GM11168 (cell line): ENCODE results near the gene AOPEP.

Experiments
- in situ Hi-C: fragments of 300-500 bp; cut with MboI; formaldehyde crosslinking; loops from one replicate; pipeline ENCODE4 v1.12.0; 2022; ENCODE audit warnings: low sequenced_read_pairs; ENCODE audit not compliant: unreplicated experiment

AOPEP gene

DNA sequence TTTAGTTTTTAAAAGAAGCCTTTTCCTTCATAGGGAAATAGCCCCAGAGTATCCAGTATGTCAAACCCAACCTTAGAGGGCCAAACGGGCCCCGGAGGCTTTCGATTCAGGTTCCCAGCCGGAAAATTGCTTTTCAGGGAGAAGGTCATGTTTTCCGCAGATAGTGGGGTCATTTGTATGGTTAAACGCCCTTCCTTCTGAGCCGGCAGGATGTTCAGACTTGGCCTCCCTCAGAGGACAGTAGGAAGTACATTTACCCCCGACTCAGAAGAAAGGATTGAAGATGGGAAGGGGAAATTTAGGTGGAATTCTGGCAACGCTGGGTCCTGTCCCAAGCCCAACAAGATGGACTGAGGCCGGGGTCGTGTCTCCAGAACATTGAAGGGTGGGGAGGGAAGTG is 195.2 kb downstream of the AOPEP start:
- in situ Hi-C loops, result no loop called here

DNA sequence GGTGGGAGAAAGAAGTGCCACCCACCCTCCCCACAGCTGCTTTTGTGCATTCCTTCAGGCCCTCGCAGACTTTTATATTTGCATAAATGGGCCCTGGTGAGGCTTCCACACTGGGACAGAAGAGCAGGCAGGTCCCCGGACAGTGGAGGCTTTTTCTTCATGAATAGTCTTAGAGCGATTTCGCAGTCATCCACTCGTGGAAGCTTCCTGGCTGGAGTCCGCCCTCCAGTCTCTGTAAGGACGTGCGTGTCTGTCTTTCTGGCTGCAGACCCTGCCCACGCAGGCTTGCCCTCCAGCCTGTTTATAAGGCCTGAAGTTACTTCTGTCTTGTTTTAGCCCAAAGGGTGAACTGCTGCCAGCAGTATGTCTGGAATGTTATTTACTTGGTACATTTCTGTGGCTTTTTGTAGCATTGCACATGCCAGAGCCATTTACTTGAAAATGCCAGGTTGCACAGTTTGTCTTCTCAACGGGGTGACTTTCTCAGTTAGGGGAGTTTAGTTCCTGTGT is 195.7 kb downstream of the AOPEP start:
- in situ Hi-C loops, result no loop called here

DNA sequence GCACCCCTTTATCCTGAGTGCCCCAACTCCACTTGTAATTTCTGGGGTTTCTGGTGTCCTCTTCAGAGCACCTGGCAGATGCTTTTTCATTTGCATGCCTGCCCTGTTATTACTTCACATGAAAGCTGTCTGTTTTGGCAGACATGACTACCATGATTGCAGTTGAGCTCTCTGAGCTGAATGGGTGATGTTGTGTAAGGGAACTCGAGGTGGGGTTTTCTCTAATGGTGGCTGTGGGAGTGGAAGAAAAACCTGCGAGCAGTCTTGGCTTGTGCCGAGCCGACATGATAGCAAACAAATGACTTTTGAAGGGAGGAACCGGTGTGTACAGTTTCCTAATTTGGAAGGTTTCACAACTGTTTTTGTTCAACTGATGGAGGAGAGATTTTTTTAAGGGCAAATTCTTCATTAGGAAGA is 196.2 kb downstream of the AOPEP start:
- in situ Hi-C loops, result no loop called here

DNA sequence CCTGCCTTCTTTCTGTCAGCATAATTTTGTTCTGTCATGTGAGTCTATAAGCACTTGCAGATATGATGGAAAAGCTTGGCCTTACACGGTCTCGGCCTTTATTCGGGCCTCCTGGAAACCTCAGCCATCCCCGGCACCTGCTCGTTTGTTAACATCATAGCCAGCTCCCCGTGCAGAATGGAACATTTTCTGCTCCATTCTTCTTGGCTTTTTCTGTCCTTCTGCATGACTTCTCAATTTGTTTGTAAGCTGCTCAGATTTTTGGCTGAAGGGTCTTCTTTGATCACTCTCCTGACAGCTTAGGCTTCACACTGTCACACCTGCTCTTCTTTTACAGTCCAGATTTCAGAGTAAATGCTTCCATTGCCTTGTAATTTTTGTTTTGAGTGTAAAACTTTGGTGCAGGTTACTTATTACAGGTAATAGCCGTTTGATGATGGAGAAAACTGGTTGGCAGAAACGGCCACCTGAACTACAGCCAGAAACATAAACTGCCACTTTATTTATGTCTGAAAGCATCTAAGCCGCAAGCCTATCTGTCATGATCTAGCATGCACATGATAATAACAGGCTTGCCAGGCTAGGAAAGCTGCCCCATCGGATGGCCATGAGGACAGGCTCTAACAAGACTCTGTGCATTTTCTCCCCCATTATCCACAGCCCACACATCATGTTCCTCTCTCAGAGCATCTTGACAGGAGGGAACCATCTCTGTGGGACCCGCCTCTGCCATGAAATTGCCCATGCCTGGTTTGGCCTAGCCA is 197.0 kb downstream of the AOPEP start:
- in situ Hi-C loops, result no loop called here

DNA sequence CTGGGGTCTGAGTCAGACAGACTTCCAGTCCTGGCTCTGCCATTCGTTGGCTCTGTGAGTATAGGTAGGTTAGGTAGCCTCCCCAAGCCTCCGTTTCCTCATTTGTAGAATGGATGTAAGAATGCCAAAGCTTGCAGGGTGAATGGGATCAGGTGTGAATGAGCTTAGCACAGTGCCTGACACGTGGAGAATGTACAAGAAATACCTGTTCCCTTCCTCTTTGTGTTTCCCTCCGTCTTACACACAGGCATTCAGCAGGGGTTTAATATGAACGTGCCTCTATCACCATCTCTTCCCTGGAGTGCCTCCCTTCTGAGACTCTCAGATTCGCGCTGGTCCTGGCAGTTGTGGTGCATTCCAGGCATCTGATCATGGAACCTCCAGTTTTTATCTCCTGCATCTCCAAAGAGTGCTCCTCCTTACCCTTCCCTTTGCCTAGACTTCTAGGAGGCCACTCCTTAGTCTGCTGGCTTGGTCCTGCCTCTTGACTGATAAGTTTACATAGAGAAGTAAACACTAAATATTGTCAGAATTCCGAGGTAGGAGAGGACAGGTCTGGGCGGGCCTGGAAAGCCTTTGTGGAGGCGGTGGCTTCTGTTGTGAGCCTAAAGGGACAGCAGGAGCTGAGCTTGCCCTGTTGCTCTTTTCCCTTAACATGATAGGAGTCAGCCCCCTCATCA is 199.4 kb downstream of the AOPEP start:
- in situ Hi-C loops, result no loop called here

DNA sequence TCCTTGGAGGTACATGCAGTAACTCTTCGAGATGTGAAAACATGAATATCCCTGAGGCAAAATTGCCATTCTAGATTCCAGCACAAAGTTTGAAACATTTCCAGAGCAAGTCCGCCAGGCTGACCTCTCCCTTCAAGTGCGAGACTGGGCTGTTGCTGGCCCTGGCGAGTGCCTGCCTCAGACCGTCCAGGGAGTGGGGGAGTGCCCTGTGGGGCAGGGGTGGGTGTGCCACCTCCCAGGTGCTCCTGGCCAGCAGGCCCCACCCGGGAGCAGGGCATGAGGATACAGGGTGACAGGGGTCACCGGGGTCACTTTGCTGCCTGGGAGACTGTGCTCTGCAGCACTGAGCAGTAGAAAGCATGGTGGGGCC is 199.9 kb downstream of the AOPEP start:
- in situ Hi-C loops, result no loop called here

DNA sequence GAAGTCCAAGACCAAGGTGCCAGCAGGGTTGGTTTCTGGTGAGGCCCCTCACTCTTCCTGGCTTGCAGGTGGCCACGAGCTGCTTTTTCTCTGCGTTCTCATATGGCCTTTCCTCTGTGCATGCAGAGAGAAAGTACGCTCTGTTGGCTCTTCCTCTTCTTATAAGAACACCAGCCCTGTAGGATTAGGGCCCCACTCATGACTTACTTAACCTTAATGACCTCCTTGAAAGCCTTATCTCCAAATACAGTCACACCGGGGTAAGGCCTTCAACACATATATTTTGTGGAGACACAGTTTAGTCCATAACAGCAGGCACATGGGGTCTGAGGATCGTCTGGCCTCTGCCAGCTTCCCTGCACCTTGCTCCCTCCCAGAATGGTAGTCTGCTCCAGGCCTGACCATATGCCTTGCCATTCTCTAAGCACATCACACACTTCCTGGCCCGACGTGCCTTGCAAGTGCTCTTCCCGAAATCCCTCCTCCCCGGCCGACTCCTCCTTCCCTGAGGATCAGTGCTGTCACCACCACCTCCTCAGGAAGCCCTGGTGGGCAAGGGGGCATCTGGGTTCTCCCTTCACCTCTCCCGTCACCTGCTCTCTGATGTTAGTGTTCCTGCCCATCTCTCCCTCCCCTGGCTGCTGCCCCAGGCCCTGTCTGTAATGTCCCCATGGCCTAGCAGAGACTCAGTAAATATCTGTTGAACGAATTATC is 200.7 kb downstream of the AOPEP start:
- in situ Hi-C loops, result no loop called here

DNA sequence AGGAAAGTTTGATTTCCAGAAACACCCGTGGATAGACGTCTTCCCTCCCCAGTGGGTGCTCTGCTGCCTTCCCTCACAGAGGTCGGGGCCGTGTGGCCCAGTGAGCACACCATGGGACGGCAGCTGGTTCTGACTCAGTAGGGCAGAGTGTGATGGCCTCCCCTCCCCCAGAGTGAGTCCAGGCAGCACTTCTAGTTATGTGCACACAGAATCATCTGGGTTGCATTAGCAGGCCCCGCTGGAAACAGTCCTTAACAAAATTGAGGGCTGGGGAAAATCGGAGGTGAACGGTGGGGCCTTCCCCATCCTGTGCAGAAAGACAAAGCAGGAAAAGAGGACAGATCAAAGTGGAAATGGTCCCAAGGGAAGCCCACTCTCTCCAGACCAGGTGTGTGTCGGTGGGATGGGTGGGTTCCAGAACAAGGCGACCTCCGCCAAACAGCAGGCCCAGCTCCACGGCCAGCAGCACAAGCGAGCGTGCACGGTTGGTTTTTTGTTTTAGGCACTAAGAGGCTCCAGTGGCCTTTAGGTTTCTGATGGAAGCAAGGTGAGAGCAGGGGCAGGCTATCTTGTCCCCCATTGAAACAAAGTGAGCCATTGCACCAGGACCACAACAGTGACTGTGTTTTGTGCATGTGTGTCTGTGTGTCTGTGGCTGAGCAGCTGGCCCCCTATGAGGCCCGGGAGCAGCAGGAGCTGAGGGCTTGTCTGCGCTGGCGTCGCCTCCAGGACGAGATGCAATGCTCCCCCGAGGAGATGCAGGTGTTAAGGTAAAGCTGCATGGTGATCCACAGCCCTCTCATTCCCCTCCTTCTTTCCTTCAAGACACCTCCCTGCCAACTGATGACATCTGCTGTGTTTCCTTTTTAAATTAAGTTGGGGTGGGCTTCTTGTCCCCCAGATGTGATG is 201.5 kb downstream of the AOPEP start:
- in situ Hi-C loops, result no loop called here

DNA sequence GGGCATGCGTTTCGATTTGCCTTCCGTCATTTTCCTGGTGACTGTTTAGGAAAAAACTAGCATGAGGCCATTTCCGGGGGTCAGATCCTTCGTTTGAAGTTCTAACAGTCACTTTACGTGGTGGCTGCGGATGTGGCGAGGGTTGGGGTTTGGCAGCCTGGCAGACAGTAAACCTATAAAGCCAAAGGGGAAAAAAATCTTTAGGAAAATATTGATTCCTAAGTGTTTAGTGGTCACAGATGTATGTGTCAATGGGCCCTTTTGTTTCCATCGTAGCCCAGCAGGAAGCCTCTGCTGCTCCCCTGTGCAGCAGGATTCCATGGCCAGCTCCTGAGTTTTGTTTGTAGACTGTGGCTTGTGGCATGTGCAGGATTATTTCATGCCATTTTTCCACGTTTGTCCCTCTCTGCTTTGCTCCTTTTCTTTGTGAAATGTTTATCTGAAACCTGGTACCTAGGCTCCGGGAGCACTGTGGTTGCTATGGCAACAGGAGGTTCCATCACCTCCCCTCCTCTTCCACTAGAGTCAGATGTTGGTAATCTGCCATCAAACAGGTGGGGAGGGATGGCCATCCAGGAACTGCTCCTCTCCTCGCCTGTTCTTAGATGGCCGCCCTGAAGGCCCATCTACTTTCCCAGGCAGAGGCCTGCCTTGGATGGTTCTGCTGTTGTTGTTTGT is 202.3 kb downstream of the AOPEP start:
- in situ Hi-C loops, result no loop called here

DNA sequence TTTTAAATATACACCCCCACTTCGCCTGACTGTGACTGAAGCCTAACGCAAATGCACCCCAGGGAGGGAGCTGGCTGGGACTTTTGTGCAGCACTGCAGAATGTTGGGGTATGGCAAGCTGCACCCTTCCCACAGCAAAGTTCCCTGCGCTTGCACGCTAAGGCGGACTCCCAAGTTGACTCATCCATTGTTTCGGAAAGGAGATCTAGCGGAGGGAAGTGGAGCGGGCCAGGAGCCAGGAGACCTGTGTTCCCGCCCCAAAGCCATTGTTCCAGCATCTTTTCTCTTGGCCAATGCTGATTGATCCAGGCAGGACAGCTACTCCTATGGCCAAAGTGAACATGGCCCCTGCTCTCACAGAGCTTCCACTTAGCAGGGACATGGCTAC is 202.9 kb downstream of the AOPEP start:
- in situ Hi-C loops, result no loop called here

DNA sequence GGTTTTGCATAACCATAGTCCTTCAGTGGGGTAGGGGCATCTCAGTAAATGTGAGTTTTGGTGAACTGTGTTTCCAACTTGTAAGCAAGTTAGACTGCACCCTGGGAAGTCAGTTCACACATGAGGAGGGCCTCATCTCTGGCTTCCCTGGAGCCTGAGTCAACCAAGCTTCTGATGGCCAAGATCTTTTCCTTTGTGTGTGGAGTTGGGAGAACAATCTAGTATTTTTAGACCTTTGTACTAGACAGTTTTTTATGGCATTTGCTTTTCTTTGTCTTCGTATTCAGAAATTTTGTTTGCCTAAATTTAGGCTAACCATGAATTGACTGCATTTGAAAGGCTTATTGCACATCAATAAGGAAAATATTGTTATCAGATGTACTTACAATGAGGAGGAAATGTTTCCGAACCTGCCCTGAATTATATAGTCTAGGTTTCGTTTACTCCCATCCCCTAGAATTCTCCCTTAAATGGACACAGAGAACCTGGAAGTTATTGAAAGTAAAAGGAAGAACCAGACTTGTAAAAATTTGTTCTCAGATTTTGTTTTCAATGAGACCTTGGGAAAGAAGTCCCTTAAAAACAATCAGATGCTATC is 204.6 kb downstream of the AOPEP start:
- in situ Hi-C loops, result no loop called here

DNA sequence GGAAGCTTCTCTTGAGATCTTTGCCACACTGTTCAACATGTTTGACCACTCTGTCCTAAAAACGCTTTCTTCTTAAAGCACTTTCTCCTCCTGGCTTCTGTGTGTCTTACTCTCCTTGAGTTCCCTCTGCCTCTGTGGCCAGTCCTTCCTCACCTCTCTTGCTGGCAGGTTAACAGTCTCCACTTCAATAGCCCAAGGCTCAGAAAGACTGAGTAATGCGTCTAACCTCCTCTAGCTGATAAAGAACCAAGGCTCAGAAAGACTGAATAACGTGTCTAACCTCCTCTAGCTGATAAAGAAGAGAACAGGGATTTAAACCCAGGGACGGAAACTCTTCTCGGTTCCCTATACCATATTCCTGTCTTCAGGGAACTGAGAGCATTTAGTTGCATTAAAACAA is 205.2 kb downstream of the AOPEP start:
- in situ Hi-C loops, result no loop called here

DNA sequence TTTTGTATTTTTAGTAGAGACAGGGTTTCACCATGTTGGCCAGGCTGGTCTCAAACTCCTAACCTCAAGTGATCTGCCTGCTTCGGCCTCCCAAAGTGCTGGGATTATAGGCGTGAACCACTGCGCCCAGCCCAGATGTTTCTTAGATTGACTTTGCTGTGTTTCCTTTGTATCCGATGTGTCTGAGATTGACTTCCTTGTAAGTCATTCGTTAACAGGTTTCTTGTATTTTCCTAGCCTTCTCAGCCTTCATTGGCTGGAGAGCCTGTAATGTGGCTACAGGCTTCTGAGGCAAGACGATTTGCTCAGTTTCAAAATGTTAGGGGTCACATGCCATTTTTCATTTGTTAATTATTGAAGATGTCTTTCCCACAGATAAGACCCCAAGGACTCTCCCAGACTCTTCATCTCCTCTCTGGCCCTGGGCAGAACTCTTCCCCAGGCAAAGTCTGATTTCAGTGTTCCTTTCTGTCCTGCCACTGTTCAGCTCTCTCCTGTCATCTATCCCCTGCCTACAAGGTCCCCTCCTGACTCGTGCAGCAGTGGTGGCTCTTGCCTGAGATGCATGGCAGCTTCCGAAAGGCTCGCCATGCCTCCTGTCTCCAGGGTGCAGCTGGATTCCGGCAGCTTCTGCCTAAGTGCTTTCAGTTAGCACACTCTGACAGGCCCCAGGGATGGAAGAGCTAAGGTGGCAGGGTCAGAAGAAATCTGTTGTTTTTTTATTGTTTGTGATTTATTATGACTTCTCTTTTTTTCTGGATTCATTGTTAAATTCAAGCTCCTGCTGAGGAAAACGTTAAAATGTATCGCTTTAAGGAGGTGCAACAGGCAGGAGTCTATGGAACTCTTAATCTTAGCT is 206.4 kb downstream of the AOPEP start:
- in situ Hi-C loops, result no loop called here

DNA sequence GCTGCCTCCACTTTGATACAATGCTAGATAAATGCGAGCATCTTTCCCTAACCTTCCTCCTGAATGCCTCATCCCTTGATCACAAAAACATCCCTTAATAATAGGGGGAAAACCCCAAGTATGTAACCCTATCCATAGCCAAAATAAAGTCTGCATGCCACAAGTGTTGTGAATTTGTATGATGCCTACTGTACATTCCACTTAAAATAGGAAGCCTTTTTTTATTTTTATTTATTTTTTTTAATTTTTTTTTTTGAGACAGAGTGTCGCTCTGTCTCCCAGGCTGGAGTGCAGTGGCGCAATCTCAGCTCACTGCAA is 207.0 kb downstream of the AOPEP start:
- in situ Hi-C loops, result no loop called here

DNA sequence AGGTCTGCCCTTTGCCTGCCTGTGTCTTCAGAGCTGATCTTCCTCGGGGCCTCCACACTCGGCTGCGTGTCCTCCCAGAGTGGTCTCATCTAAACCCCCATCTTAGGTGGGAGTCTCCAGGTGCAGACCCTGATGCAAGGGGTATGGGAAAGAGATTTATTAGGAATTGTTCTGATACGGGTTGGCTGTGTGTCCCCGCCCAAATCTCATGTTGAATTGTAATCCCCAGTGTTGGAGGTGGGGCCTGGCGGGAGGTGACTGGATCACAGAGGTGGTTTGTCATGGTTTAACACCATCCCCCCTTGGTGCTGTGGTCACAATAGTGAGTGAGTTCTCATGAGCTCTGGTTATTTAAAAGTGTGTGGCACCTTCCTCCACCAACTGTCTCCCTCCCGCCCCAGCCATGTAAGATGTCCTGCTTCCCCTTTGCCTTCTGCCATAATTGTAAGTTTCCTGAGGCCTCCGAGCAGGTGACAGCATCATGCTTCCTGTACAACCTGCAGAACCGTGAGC is 208.4 kb downstream of the AOPEP start:
- in situ Hi-C loops, result no loop called here

DNA sequence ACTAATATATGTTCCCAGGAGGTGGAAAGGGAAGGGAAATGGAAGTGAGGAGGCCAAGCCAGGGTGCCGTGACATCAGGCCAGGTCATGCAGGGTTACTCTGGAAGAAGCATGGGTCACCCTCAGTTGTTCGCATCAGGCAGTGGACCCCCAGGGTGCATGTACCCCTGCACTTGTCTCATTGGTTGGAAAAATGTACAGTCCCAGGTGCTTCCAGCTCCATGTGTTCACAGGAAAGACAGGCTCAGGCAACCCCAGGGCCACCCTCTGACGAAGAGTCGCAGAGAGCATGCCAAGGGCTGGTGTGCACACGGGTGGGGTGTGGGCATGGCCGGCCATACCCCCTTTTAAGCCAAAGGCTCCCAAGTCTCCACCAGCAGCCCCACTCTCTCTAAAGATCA is 208.9 kb downstream of the AOPEP start:
- in situ Hi-C loops, result no loop called here

DNA sequence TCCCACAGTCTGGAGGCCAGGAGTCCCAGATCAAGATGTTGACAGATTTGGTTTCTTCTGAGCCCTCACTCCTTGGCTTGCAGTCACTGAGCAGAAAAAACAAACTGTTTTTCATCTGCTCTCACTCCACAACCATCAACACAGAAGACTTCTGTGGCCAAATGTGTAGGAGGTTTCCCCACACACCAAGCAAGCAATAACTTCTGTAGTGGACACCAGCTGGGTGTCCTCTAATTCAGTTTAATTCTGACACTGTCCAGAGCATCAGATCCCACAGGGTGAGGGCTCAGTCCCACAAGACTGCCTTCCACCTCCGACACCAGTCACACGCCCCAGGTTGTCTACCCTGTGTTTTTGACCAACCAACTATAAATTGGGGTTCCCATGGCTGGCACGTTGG is 209.9 kb downstream of the AOPEP start:
- in situ Hi-C loops, result no loop called here

DNA sequence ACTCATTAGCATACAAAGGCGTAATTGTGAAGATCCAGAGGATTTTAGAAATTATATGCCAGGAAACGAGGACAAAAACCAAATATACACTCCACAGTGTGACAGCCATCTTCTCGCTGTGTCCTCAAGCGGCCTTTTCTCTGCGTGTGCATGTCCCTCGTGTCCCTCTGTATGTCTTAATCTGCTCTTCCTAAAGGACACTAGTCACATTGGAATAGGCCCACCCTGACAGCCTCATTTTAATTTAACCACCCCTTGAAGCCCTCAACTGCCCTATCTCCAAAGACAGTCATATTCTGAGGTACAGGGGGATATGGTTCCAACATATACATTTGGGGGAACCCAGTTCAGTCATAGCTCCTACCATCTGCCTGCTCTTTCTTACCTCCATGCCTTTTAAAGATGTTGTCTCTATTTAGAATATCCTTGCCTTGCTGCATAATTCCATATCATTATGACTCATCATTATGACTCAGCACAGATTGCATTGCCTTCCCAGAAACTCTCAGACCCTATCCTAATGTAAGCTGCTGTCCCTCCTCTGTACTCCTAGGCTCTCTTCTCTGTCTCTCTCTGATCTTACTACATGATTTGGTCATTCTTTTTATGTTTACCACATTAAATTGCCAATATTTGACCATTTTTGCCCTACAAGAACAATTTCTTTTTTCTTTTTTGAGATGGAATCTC is 210.9 kb downstream of the AOPEP start:
- in situ Hi-C loops, result no loop called here
